Activated CD8-positive, alpha-beta memory T cell treated with anti-CD3 and anti-CD28 coated beads for 4 hours (primary cell): ENCODE data around the gene KIF18A.

ENCODE experiments used
- DNase-seq, 2 donors: peaks; one replicate each; pipeline ENCODE4 v3.0.0-alpha.2; 2020; ENCODE audit warnings: low read depth in 2 of 2

The KIF18A gene

DNA sequence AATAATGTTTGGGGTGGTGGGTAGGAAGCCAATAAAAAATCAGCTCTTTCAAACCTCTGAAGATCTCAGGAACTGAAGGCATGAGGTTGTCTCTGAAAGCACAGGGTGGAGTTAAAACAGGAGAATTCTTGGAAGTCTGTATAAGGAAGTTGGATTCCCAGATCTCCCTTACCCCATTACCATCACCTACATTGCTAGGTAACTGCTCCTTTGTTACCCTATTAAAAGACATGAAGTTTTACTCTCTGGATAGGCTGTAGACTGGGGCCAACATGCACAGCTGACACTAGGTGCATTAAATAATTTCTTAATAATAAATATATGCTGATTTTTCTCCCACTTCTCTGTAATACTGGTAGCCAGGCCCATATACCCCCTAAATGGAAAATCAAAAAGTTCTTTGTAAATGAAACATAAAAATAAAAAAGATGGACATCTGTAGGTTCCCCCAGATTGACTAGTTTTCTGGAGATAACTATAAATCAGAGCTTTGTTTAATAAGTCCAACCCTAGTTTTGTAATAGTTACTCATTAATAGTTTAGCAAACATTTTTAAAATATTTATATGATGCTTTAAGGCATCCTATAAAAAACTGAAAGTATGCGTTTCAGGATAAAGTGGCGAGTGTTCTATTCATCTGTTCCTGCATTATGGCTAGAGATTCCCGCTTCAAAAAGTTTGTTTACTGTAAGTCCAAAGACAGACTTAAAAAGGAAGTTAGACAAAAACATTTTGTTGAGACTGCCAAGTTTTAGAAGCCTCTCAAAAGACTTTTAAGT is 63.8 kb downstream of the KIF18A start:
- DNase-seq: no peak

DNA sequence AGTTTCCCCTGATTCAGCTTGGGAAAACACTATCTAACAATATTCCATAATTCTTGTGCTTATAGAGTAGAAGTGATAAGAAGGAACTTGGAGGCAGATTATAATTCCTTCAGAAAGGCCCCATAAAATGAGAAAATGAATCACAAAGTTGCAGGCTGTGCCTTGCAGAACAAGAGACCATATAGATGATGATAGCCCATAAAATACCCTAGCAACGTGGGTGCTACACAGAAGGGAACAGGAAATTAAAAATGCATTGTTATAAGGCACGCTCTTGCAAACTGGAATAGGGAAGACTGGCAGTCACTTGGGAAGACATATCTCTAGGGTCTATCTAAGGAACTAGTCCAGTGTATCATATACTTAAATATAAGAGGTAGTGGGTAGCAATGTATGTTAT is 67.6 kb downstream of the KIF18A start:
- DNase-seq: no peak

DNA sequence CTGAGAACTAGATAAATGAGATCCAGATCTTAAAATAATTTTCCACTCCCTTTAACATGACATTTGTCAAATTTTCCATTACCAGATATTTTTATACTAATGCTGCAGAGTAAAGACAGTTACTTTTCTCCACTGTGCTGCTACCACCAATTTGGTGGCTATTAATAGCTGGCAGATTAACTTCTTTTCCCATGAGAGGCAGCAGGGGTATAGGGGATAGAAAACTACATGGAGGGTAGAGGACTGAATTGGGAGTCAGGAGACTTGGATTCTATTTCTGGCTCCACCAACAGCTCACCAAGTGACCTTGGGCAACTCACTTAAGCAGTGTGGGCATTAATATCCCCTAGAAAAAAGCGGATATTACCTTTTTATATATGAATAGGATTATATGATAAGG is 69.2 kb downstream of the KIF18A start:
- DNase-seq: no peak

DNA sequence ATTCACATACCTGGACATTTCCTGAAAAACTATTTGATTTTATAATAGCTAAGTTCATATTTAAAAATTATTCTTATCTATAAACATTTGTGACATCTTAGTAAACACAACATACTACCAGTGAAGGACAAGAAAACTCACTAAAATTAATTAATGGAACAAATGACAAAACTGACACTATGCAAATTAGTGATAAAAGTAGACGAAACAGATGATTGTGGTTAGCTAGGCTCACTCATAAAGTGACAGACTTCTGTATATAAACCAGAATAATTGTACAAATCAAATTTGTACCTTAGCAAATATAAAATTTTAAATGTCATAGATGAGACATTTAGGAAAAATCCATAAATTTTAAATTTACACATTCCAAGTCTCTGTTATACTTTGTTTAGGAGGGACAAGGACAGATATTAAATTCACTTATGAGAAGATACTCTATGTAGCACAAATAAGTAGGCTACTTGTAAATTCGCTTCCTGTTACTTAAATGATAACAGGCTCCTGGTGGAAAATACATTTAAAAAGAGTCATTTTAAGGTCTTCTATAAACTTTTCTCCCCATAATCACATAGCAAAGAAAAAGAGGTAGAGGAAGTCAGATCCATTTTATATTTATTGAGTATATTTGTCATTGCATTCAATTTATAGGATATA is 81.2 kb downstream of the KIF18A start:
- no peak for DNase-seq

DNA sequence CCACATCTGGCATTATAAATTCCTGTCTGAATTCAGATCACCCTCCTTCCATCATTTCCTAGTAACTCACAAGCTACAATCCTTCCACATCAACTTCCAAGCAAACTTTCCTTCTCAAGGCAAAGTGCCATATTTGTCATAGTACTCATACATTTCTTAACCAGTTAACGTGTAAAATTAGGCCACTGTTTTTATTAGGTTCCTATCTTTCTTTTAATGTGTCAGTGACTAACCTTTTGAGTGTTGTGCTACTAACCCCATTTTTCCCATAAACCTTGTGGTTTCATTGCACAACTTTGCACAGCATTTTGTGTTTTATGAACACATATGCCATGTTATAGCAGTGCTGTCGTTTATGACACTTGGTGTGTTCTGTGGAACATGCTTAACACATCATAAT is 90.1 kb downstream of the KIF18A start:
- no peak for DNase-seq

DNA sequence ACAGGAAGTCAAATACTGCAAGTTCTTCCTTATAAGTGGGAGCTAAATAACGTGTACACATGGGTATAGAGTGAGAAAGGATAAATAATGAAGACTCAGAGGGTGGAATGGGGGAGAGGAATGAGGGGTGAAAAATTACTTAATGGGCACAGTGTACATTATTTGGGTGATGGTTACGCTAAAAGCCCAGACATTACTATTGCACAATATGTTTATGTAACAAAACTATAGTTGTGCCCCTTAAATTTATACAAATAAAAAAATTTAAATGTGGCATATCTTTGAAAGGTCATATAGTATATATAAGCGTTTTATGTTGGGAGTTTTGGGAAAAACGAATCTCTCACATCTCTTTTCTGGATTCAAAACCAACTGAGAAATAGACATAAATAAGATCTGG is 96.1 kb downstream of the KIF18A start:
- no peak for DNase-seq

DNA sequence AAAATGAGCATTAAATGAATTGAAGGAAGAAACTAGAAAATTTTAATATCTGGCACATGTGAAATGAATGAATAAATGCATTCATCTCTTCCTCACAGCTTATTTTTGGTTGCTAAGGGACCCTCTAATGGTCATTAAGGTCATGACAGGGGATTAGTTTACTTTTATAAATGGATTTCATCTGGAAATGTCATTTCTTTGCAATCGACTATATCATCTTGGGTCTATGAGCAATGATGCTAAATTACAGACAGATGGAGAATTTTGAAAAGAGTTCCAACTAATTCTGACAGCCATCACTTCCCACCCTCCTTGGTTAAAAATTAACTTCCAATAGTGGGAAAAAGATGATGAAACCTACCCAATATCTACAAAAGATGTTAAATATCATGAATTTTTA is 98.0 kb downstream of the KIF18A start:
- no peak for DNase-seq

DNA sequence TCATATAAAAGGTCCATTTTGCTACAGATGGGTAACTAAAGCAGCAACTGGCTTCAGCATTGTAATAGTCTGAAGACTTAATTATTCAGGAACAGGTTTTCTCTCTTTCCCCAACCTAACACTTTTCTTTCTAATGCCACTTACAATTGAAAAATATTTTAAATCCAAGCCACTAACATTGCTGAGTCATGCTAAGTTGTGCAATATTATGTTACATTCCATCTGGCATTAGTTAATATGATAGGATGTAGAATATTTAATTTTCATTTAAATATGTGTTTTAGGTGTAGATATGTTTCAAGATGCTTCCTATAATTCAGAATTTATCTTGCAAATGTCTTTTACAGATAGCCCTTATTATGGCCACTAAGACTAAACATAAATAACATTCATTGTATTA is 98.6 kb downstream of the KIF18A start:
- no peak for DNase-seq

DNA sequence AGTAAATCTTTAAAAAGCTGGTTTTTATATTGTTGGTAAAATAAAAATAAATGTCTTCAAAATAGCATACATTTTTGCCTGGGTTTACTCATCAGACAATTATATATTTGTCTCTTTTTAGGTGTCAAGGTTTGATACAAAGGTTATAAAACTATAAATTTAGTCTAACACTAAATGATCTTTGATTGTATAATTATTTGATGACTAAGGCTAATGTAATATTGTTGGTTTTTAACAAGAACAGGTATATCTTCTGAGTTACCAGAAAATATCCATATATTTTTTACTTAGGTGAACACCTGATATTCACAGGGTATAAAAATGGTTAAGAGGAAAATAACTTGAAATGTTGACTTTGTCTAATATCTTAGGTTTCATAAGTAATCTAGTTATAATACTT is 104.3 kb downstream of the KIF18A start:
- no peak for DNase-seq

DNA sequence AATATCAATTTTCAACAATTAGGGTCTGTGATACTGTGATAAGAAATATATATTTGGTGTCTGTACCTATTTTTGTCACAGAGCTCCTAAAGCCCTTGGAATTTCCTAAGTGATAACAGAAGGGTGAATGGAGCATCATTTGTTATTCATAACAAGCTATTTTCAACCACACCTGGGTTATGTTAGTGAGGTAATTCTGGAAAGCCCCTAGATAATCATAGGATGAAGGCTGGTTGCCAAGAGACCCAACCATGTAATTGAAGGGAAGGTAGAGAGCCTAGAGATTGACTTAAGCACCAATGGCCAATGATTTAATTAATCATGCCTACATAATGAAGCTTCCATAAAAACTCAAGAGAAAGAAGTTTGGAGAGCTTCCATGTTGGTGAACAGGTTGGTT is 109.4 kb downstream of the KIF18A start:
- DNase-seq: no peak

DNA sequence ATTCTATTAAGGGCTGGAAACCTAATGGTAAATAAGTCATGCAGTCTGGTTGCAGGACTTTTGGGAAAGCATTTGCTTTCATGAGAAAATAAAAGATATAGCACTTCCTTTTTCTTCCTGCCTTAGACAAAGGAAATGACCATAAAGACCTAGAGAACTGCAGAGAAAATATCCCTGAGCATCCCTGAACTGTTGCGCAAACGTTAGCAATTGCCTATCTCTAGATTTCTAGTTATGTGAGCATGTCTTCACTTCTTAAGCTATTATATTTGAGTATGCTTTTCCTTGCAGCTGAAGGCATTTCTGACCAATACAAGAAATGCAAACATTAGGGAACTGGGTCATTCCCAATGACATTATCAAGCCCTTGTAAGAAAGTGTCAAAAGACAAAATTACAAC is 110.6 kb downstream of the KIF18A start:
- DNase-seq: no peak

DNA sequence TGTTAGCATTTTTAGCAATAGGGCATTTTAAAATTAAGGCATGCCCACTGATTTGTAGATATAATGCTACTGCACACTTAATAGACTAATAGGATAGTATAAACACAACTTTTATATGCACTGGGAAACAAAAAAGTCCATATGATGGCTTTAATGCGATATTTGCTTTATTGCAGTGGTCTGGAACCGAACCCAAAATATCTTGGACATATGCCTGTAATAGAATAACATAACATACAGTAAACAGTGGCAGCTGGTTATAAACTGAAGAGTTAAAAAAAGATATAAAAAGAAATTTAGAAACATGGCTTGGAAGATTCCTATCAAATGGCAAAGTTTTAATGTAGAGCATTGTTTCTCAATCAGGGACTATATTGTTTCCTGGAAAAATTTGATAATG is 111.9 kb downstream of the KIF18A start:
- no peak for DNase-seq

DNA sequence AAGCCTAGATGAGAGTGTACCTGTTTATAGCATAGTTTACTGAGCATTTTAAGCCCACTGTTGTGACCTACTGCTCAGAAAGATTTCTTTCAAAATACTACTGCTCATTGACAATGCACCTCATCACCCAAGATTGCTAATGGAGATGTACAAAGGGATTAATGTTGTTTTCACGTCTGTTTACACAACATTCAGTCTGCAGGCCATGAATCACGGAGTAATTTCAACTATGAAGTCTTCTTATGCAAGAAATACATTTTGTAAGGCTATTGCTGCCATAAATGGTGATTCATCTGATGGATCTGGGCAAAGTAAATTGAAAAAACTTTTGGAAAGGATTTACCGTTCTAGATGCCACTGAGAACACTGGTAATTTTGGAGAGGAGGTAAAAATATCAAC is 112.9 kb downstream of the KIF18A start:
- DNase-seq: no peak

DNA sequence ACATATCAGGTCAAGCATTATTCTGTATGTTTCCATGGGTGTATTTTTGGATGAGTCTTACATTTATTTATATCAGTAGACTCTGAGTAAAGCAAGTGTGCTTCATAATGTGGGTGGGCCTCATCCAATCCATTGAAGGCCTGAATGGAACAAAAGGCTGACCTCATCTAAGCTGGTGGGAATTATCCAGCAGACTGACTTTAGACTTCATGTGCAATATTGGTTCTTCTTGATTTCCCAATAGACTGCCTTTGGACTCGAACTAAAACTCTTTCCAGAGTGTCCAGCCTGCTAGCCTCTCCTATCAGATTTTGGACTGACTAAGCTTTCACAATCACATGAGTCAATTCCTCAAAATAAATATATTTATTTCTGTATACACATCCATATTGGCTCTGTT is 116.2 kb downstream of the KIF18A start:
- DNase-seq: no peak

DNA sequence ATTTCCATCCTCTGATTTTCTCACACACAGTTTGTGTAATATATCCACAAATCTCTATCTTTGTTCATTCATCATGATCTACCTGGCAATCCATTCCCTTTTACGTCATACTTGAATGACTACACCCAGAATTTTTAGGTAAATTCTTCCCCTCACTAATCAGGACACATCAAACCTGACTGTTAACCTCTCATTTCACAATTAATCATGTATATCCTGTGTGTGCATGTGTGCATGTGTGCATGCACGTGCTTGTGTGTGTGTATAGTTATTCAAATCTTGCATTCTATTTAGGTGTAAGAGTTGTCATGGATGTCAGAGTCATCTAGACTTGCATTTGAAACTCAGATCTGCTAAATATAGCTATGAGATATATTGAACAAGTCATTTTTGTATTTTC is 130.4 kb downstream of the KIF18A start:
- DNase-seq: no peak

DNA sequence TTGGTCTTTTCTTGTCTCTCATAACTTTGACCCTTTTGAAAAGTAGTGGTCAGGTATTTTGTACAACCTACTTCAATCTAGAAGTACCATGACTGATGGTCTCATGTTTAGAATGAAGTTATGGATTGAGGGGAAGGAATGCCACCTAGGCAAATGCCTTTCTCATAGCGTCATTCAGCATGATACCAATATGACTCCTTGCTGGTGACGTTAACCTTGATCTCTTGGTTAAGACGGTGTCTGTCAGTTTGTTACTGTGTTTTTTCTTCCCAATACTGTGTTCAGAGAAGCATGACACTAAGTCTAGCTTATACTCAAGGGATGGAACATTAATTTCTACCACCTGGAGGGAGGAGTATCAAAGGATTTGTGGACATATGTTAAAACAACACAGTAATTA is 130.9 kb downstream of the KIF18A start:
- DNase-seq: no peak

DNA sequence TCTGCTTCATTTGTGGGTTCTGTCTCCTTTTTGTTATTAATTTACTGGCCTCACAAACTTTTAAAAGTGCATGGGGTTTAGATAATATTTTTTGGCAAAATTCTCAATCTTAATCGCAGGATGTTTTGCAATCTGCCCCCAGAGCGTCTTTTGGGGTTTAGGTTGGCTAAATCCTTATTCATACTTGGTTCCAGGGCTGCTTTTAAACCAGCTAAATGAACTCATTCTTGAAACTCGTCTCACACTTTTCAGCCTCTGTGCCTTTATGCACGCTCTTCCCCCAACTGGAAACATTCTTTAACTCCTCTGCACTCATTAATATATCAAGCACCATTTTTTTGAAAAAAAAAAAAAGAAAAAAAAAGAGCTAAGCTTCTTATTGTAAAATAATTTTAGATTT is 131.7 kb downstream of the KIF18A start:
- DNase-seq: no peak

DNA sequence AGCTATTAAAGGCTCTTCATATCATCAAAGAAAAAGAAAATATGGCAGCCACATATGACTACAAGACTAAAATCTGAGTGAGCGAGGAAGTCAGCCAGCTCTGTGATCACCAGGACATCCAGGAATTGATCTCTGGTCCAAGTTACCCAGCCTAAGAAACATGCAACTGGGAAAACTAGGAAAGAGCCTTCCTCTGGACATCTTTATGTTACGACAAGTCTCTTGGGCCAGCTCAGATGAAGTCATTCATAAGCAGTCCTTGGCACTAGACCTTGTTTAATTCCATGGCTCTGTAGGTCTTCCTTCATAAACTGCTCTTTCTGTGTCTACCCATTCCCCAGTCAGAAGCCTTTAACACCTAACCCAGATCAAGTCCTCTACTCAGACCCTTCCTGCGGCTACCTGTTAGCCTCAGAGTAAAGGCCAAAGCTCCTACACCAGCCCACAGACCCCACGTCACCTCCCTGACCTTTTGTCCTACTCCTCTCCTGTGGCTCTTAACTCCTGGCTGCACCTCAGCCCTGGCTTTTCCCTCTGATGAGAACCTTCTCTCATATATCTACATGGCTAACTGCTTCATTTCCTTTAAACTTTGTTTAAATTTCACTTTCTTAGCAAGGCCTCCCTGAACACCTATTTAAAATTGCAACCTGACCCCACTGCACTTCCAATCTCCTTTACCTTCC is 134.0 kb downstream of the KIF18A start:
- no peak for DNase-seq

DNA sequence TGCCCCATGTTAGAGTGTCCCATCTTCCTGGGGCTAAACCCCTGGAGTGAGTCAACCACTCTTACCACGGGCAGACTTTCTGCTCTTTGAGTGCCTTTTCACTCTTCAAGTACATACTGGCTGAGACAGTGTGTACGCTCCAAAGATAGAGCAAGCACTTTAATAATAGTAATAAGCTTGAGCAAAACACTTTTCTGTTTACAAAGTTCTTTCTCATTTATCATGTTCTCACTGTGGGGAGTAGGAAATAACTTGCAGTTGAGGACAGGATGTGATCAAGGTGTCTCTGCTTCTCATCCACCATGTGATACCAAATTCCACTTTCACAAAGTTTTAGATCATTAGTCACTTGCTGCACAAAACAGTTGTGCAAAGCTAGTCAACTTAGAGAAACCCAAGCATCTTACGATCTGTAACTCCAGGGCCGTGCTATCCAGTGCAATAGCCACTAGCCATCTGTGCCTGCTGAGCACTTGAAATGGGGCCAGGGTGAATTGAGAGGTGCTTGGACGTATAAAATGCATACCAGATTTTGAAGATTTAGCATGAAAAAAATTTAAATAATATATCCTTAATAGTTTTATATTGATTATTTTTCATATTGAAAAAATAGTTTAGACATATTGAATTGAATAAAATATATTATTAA is 135.3 kb downstream of the KIF18A start:
- DNase-seq: no peak

DNA sequence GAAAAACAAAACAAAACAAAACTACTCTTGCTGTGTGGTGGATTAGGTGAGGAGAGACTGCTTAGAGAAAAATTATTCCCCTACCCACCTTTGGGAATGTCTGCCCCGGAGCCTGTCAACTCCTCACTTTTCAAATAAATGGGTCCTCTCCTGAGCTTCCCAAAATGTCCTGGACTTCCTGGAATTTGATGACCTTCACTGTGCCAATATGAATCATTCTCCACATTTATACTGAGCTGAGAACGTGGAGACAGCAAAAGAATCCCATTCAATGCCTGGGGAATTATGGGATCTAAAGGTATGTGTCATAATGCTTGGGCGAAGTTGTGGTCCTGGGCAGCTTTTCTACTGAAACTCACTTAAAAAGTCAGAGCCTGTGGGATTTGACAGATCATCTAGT is 136.8 kb downstream of the KIF18A start:
- DNase-seq: no peak
